Measurements from ENCODE around the gene MMP21. TPM values are rescaled to one million over a fixed set of nuclear protein-coding genes. Genes with fewer than 3 reads are reported as not detected.

Gene MMP21
- total RNA-seq, 4 donors from 2014 or later: not detected

GRCh38 chr10:125756196-125756595 lies 19.4 kb downstream of the MMP21 start:
- DNase-seq (ENCODE audit: low spot score) (no peak), ATAC-seq (ENCODE audit: low FRiP score) (no peak)
- TF ChIP-seq CTCF (IDR thresholded peaks at IDR 0.05): no peak

GRCh38 chr10:125747417-125747816 lies 28.2 kb downstream of the MMP21 start:
- no peak for DNase-seq (ENCODE audit: low spot score)
- no peak for TF ChIP-seq CTCF (IDR thresholded peaks at IDR 0.05)
- ATAC-seq (ENCODE audit: low FRiP score): no peak

- ATAC-seq (ENCODE audit: low FRiP score): no peak
- TF ChIP-seq CTCF (IDR thresholded peaks at IDR 0.05): no peak
- no peak for DNase-seq (ENCODE audit: low spot score)
Measured at GRCh38 chr10:125744909-125745308, 30.7 kb downstream of the MMP21 start.

GRCh38 chr10:125742465-125742864 lies 33.2 kb downstream of the MMP21 start:
- no peak for TF ChIP-seq CTCF (IDR thresholded peaks at IDR 0.05)
- DNase-seq (ENCODE audit: low spot score) (no peak), ATAC-seq (ENCODE audit: low FRiP score) (no peak)

GRCh38 chr10:125739994-125740679 lies 35.5 kb downstream of the MMP21 start:
- ATAC-seq (ENCODE audit: low FRiP score): no peak
- no peak for DNase-seq (ENCODE audit: low spot score)
- TF ChIP-seq CTCF (IDR thresholded peaks at IDR 0.05): no peak

- ATAC-seq (ENCODE audit: low FRiP score): no peak
- TF ChIP-seq CTCF (IDR thresholded peaks at IDR 0.05): no peak
- DNase-seq (ENCODE audit: low spot score): no peak
Measured at GRCh38 chr10:125738206-125738605, 37.4 kb downstream of the MMP21 start.

GRCh38 chr10:125734823-125735222 lies 40.8 kb downstream of the MMP21 start:
- ATAC-seq (ENCODE audit: low FRiP score) (no peak), DNase-seq (ENCODE audit: low spot score) (no peak)
- TF ChIP-seq CTCF (IDR thresholded peaks at IDR 0.05): no peak
